GM10847 (cell line): Measurements from ENCODE around the gene EPHA5.

Experiments used
- POLR2A ChIP-seq: IDR thresholded peaks from 2 replicates; pipeline ENCODE4 v1.6.1; 2011; ENCODE audit not compliant: insufficient read length; ENCODE audit errors: extremely low read depth

The EPHA5 gene

GRCh38 chr4:65653740-65654361, 16.4 kb downstream of the EPHA5 start:
- TF ChIP-seq POLR2A: no peak

- TF ChIP-seq POLR2A: no peak
Measured at GRCh38 chr4:65651751-65652150, 18.5 kb downstream of the EPHA5 start.

- TF ChIP-seq POLR2A: no peak
Measured at GRCh38 chr4:65651031-65651430, 19.3 kb downstream of the EPHA5 start.

GRCh38 chr4:65646136-65646535, 24.2 kb downstream of the EPHA5 start:
- no peak for TF ChIP-seq POLR2A

GRCh38 chr4:65645185-65645584, 25.1 kb downstream of the EPHA5 start:
- TF ChIP-seq POLR2A: no peak

GRCh38 chr4:65635051-65635821, 35.1 kb downstream of the EPHA5 start:
- TF ChIP-seq POLR2A: no peak

- TF ChIP-seq POLR2A: no peak
Measured at GRCh38 chr4:65624651-65625050, 45.6 kb downstream of the EPHA5 start.

GRCh38 chr4:65623506-65623905, 46.8 kb downstream of the EPHA5 start:
- no peak for TF ChIP-seq POLR2A

- no peak for TF ChIP-seq POLR2A
Measured at GRCh38 chr4:65617416-65617815, 52.9 kb downstream of the EPHA5 start.

GRCh38 chr4:65604515-65604914, 65.8 kb downstream of the EPHA5 start:
- no peak for TF ChIP-seq POLR2A

GRCh38 chr4:65600656-65601055, 69.6 kb downstream of the EPHA5 start:
- TF ChIP-seq POLR2A: no peak

GRCh38 chr4:65599340-65599739, 70.9 kb downstream of the EPHA5 start:
- TF ChIP-seq POLR2A: no peak

- TF ChIP-seq POLR2A: no peak
Measured at GRCh38 chr4:65597697-65598096, 72.6 kb downstream of the EPHA5 start.

GRCh38 chr4:65592089-65592488, 78.2 kb downstream of the EPHA5 start:
- TF ChIP-seq POLR2A: no peak

GRCh38 chr4:65589921-65590320, 80.4 kb downstream of the EPHA5 start:
- no peak for TF ChIP-seq POLR2A

GRCh38 chr4:65589331-65589730, 81.0 kb downstream of the EPHA5 start:
- TF ChIP-seq POLR2A: no peak

GRCh38 chr4:65580551-65580950, 89.7 kb downstream of the EPHA5 start:
- no peak for TF ChIP-seq POLR2A
